HCT116 (cell line): Measurements from ENCODE around the gene LRRC15.

Experiments
- CTCF ChIP-seq, 3 experiments: fragments of 200-600 bp in 1 of 3; sonication (generic) in 1 of 3; IDR thresholded peaks in 2 of 3; conservative IDR thresholded peaks in 1 of 3; 2 replicates each; pipeline ENCODE4 v1.5.1; 2012 to 2017; ENCODE audit warnings: low read depth in 2 of 3, low read length in 2 of 3, antibody characterized with exemption in 1 of 3, borderline replicate concordance in 1 of 3, control low read depth in 1 of 3, mild to moderate bottlenecking in 1 of 3, mixed read lengths in 1 of 3, mixed run types in 1 of 3, moderate library complexity in 1 of 3; ENCODE audit not compliant: insufficient read depth in 1 of 3
- EGR1 ChIP-seq: IDR thresholded peaks from 2 replicates; pipeline ENCODE4 v1.6.1; 2012; ENCODE audit warnings: low read depth
- POLR2A ChIP-seq: IDR thresholded peaks from 2 replicates; pipeline ENCODE4 v1.7.0; 2011; ENCODE audit warnings: borderline replicate concordance; ENCODE audit not compliant: insufficient read depth, insufficient read length; ENCODE audit errors: extremely low read depth
- RAD21 ChIP-seq: IDR thresholded peaks from 2 replicates; pipeline ENCODE4 v1.6.1; 2012; ENCODE audit warnings: low read depth, mild to moderate bottlenecking

- TF ChIP-seq CTCF (IDR thresholded peaks at IDR 0.05 in 2 of 3, conservative IDR thresholded peaks at IDR 0.05 in 1 of 3; ENCODE audit: borderline replicate concordance in 1 of 3, insufficient read depth in 1 of 3, low read depth in 2 of 3, low read length in 2 of 3) = no peak
- TF ChIP-seq POLR2A = no peak
- no peak for TF ChIP-seq EGR1
- no peak for TF ChIP-seq RAD21
Observed at GRCh38 chr3:194405766-194406165, 36.2 kb upstream of the LRRC15 start.
